Glutamatergic neuron (in vitro differentiated cells): ENCODE data around the gene ATP13A4. TPM values are rescaled to one million over a fixed set of nuclear protein-coding genes. Genes with fewer than 3 reads are reported as not detected.

ENCODE experiments used
- DNase-seq: peaks from one replicate; pipeline ENCODE4 v3.0.0; 2022
- H3K27ac Mint-ChIP-seq: one replicate; pipeline ENCODE4 v1.8.0; 2020; ENCODE audit warnings: mild to moderate bottlenecking, mixed read lengths, inconsistent platforms; ENCODE audit not compliant: unreplicated experiment
- H3K27me3 Mint-ChIP-seq: one replicate; pipeline ENCODE4 v1.8.0; 2020; ENCODE audit warnings: mild to moderate bottlenecking, moderate library complexity, mixed read lengths, inconsistent platforms; ENCODE audit not compliant: unreplicated experiment
- H3K36me3 Mint-ChIP-seq: one replicate; pipeline ENCODE4 v1.8.0; 2020; ENCODE audit warnings: mild to moderate bottlenecking, mixed read lengths, inconsistent platforms; ENCODE audit not compliant: unreplicated experiment
- H3K4me1 Mint-ChIP-seq: one replicate; pipeline ENCODE4 v1.8.0; 2020; ENCODE audit warnings: mild to moderate bottlenecking, low read depth, mixed read lengths, inconsistent platforms; ENCODE audit not compliant: unreplicated experiment
- H3K4me3 Mint-ChIP-seq: one replicate; pipeline ENCODE4 v1.8.0; 2020; ENCODE audit warnings: mild to moderate bottlenecking, mixed read lengths, inconsistent platforms; ENCODE audit not compliant: unreplicated experiment
- H3K9me3 Mint-ChIP-seq: one replicate; pipeline ENCODE4 v1.8.0; 2020; ENCODE audit warnings: mild to moderate bottlenecking, moderate library complexity, mixed read lengths, inconsistent platforms; ENCODE audit not compliant: unreplicated experiment
- CTCF ChIP-seq: fragments of 200-600 bp; sonication (generic); IDR thresholded peaks from one replicate; pipeline ENCODE4 v1.5.0; 2021; ENCODE audit not compliant: partially characterized antibody, unreplicated experiment
- total RNA-seq: library from RNA; stranded (reverse); fragmentation: NEBNext Ultra II Directional; extraction: Animal tissue kit (Norgen Biotek cat#: 25700); gene quantifications from one replicate; pipeline ENCODE4 v1.2.1, GENCODE V29; 2021; ENCODE audit not compliant: unreplicated experiment

Gene ATP13A4
- total RNA-seq, 1 donor from 2014 or later: 0.93 TPM

DNA sequence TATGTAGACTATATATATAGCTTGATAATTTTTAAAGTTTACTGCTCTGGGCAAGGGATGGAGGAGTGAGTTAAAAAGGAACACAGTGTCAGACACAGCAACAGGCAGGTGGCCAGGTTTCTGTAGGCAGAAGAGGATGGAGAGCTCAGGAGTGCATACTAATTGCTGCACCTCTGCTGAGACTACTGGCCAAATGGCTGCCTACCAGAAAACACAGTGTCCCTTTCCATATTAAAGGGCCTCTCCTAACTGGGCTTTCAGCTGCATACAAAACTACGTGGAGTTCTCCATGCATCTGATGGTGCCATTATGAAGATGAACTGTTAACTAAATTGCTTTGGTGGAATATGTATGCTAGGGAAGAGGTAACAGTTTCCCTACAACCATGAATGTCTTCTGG is 1.8 kb downstream of the ATP13A4 start:
- Mint-ChIP-seq H3K27ac (no peak overlapping the region), H3K27me3 (peaks cover 2% of the 10 kb centered on the region), H3K4me3 (no peak overlapping the region), H3K36me3 (no peaks in the 10 kb centered on the region), H3K9me3 (no peaks in the 10 kb centered on the region), H3K4me1 (no peaks in the 10 kb centered on the region)
- TF ChIP-seq CTCF: no peak
- no peak for DNase-seq

GRCh38 chr3:193548406-193548805 is 6.3 kb downstream of the ATP13A4 start:
- H3K36me3 Mint-ChIP-seq: no peaks in the 10 kb centered on the region
- H3K9me3 Mint-ChIP-seq: no peaks in the 10 kb centered on the region
- H3K27me3 Mint-ChIP-seq: no peaks in the 10 kb centered on the region
- TF ChIP-seq CTCF: no peak
- DNase-seq: no peak
- no peak overlapping the region for H3K27ac Mint-ChIP-seq
- H3K4me1 Mint-ChIP-seq: no peaks in the 10 kb centered on the region
- no peak overlapping the region for H3K4me3 Mint-ChIP-seq

- Mint-ChIP-seq H3K9me3 (no peaks in the 10 kb centered on the region), H3K27me3 (no peaks in the 10 kb centered on the region), H3K4me3 (no peak overlapping the region), H3K27ac (no peak overlapping the region), H3K36me3 (no peaks in the 10 kb centered on the region), H3K4me1 (no peaks in the 10 kb centered on the region)
- DNase-seq: no peak
- no peak for TF ChIP-seq CTCF
Observed at GRCh38 chr3:193546129-193546528, 8.6 kb downstream of the ATP13A4 start.

- TF ChIP-seq CTCF: no peak
- no peaks in the 10 kb centered on the region for H3K27me3 Mint-ChIP-seq
- H3K36me3 Mint-ChIP-seq: no peaks in the 10 kb centered on the region
Observed at GRCh38 chr3:193545304-193545703, 9.4 kb downstream of the ATP13A4 start.

DNA sequence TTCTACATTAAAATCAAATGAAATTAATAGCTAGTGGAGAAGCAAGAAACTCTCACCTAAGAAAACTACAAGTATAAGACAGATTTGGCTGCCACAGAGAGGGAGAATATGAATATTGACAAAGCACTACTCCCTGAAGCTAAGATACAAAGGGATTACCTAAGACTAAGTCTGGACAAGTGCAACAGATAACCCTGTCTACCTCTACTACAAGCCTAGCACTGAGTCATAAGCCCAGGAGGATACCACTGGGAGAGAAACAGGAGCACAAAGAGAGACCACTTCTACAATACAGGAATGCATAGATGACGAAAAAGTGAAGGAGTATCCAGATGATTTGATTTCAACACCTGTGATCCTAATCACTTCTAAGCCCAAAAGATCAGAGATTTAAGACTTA is 10.4 kb downstream of the ATP13A4 start:
- H3K9me3 Mint-ChIP-seq: no peaks in the 10 kb centered on the region
- H3K36me3 Mint-ChIP-seq: no peaks in the 10 kb centered on the region
- H3K4me3 Mint-ChIP-seq: no peak overlapping the region
- H3K27me3 Mint-ChIP-seq: no peaks in the 10 kb centered on the region
- H3K27ac Mint-ChIP-seq: no peak overlapping the region
- no peak for DNase-seq
- TF ChIP-seq CTCF: no peak
- H3K4me1 Mint-ChIP-seq: no peaks in the 10 kb centered on the region

More at GRCh38 chr3:193545304-193545703, 9.4 kb downstream of the ATP13A4 start:
- DNase-seq: no peak
- Mint-ChIP-seq H3K9me3 (no peaks in the 10 kb centered on the region), H3K4me3 (no peak overlapping the region), H3K4me1 (no peaks in the 10 kb centered on the region), H3K27ac (no peak overlapping the region)
